ENCODE results near the gene G6PC1.
"Not testable (repeated sequence)": the region's sequence is repeated elsewhere in the genome, so short reads cannot be mapped to it uniquely, and the experiment has no call there.

G6PC1 gene

DNA sequence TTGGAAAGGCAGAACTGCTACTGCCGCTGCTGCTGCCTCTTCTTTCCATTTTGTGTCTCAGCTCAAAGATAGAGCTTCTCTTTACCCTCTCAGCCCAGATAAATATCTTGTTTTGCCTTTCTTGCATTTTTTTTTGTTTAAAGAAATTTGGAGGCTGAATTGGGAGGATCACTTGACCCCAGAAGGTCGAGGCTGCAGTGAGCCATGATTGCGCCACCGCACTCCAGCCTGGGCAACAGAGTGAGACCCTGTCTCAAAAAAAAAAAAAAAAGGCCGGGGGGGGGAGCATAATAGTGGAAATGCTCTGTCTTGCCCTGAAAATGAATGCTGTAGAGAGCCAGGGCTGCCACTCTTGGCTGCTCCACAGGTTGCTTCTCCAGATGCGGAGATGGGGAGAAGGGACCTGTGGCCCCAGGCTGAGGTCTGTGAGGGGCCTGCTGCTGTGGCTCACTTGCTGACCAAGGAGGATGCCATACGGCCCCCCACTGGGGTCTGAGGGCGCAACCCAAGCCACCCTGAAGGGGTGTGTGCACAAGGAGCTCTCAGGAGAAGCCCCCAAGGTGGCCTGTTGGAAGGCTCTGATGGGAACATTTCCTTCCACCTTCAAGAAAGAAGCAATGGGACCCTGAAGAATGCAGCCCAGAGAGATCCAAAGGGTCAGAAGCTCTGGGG, 21.5 kb upstream of the G6PC1 start:
- TF ChIP-seq SUZ12 (IDR thresholded peaks at IDR 0.05) (no peak), ELF4 (IDR thresholded peaks at IDR 0.05) (no peak), FOXA1 (IDR thresholded peaks at IDR 0.05) (no peak), SP1 (IDR thresholded peaks at IDR 0.05) (no peak), LEF1 (IDR thresholded peaks at IDR 0.05; ENCODE audit: borderline replicate concordance) (no peak), BHLHE40 (IDR thresholded peaks at IDR 0.05; ENCODE audit: borderline replicate concordance) (no peak), ARNT (IDR thresholded peaks at IDR 0.05) (no peak), HDGF (IDR thresholded peaks at IDR 0.05; ENCODE audit: borderline replicate concordance) (no peak), NFRKB (IDR thresholded peaks at IDR 0.05) (no peak), CTBP1 (IDR thresholded peaks at IDR 0.05; ENCODE audit: borderline replicate concordance) (no peak), ZNF384 (IDR thresholded peaks at IDR 0.05) (no peak), TARDBP (IDR thresholded peaks at IDR 0.05) (no peak), L3MBTL2 (conservative IDR thresholded peaks at IDR 0.05) (no peak), FOXM1 (IDR thresholded peaks at IDR 0.05; ENCODE audit: borderline replicate concordance) (no peak), FOXK2 (IDR thresholded peaks at IDR 0.05) (no peak)
- TF ChIP-seq, protein P1, sequence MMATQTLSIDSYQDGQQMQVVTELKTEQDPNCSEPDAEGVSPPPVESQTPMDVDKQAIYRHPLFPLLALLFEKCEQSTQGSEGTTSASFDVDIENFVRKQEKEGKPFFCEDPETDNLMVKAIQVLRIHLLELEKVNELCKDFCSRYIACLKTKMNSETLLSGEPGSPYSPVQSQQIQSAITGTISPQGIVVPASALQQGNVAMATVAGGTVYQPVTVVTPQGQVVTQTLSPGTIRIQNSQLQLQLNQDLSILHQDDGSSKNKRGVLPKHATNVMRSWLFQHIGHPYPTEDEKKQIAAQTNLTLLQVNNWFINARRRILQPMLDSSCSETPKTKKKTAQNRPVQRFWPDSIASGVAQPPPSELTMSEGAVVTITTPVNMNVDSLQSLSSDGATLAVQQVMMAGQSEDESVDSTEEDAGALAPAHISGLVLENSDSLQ (IDR thresholded peaks at IDR 0.05): no peak
- POLR2A ChIA-PET: no interaction called here
- no peak for DNase-seq (ENCODE audit: extremely low spot score)
- CTCF ChIA-PET: no interaction called here

DNA sequence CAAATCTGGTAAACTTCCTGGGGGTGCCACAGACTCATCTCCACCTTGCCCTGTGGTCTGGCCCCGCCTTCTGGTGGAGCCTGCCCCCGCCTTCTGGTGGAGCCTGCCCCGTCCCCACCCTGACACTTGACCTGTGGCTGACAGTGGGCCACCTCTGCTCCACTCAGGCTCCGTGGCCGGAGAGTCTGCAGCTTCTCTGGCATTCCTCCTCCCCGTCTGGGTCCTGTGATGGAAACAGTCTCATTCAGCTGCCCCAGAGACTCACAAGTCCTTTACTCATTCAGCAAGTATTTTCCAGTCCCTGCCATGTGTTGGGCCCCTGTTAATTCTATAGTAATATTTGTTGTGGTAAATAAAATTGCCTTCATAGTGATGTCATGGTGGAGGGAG, 21.0 kb upstream of the G6PC1 start:
- DNase-seq (ENCODE audit: extremely low spot score): no peak
- no peak for TF ChIP-seq NFRKB (IDR thresholded peaks at IDR 0.05)
- TF ChIP-seq, protein P1 (IDR thresholded peaks at IDR 0.05): no peak
- no peak for TF ChIP-seq HDGF (IDR thresholded peaks at IDR 0.05; ENCODE audit: borderline replicate concordance)
- no peak for TF ChIP-seq ARNT (IDR thresholded peaks at IDR 0.05)
- no peak for TF ChIP-seq SP1 (IDR thresholded peaks at IDR 0.05)
- TF ChIP-seq ELF4 (IDR thresholded peaks at IDR 0.05): no peak
- no peak for TF ChIP-seq BHLHE40 (IDR thresholded peaks at IDR 0.05; ENCODE audit: borderline replicate concordance)
- TF ChIP-seq CTBP1 (IDR thresholded peaks at IDR 0.05; ENCODE audit: borderline replicate concordance): no peak
- TF ChIP-seq FOXA1 (IDR thresholded peaks at IDR 0.05): no peak
- TF ChIP-seq FOXK2 (IDR thresholded peaks at IDR 0.05): no peak
- POLR2A ChIA-PET: interaction anchor here (1.3 kb wide), 1 partner anchor 118 kb away, joined by 4 read pairs; the partner anchor contains the start of gene RPL27
- CTCF ChIA-PET: no interaction called here

DNA sequence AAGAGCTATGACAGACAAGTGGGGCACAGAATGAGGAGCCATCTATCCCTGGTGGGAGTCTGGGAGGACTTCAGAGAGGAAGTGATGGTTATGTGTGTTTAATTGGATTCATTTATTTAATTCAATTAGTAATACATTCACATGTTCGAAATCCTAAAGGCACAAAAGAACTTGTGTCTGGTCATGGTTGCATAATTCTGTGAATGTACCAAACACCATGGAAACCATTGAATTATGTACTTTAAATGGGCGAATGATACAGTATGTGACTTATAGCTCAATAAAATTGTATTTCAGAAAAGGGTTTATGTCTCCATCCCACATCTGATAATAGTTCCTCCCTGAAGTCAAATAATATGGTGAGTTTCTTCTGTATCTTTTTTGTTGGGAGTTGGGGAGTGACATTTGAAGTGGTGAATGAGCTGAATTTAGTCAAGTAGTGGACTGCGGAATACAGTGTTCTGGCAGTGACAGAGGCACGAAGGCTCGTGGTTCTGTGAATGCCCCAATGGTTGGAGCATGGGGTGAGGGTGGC, 19.8 kb upstream of the G6PC1 start:
- CTCF ChIA-PET: interaction anchor here (1.0 kb wide), 1 partner anchor 10 kb away, joined by 3 read pairs; no protein-coding TSS in a partner anchor

DNA sequence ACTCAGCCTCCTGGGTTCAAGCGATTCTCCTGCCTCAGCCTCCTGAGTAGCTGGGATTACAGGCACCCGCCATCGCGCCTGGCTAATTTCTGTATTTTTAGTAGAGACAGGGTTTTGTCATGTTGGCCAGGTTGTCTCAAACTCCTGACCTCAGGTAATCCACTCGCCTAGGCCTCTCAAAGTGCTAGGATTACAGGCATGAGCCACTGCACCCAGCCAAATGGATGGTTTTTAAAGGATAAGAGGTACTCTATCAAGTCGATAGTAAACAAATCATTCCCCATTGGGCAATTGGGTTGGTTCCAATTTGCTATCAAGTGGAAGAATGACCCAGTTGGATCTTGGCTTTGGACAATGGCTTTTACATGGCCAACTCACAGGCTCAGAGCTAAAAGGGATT, 18.9 kb upstream of the G6PC1 start:
- ChIA-PET POLR2A (interaction anchor here (0.7 kb wide), 1 partner anchor 23 kb away, joined by 3 read pairs; no protein-coding TSS in a partner anchor), CTCF (interaction anchor here (0.6 kb wide), 1 partner anchor 11 kb away, joined by 5 read pairs; no protein-coding TSS in a partner anchor)
- not testable (repeated sequence) for DNase-seq (ENCODE audit: extremely low spot score)

More for the DNA sequence above, 19.8 kb upstream of the G6PC1 start:
- TF ChIP-seq ARNT (IDR thresholded peaks at IDR 0.05) (no peak), CTBP1 (IDR thresholded peaks at IDR 0.05; ENCODE audit: borderline replicate concordance) (no peak), FOXA1 (IDR thresholded peaks at IDR 0.05) (no peak), ELF4 (IDR thresholded peaks at IDR 0.05) (no peak), TARDBP (IDR thresholded peaks at IDR 0.05) (no peak), FOXK2 (IDR thresholded peaks at IDR 0.05) (no peak), SP1 (IDR thresholded peaks at IDR 0.05) (no peak), SUZ12 (IDR thresholded peaks at IDR 0.05) (no peak), LEF1 (IDR thresholded peaks at IDR 0.05; ENCODE audit: borderline replicate concordance) (no peak), HDGF (IDR thresholded peaks at IDR 0.05; ENCODE audit: borderline replicate concordance) (no peak)
- POLR2A ChIA-PET: interaction anchor here (0.7 to 1.3 kb wide), 2 partner anchors 22 to 117 kb away, joined by 3 to 4 read pairs; partner anchors contain the start of gene RPL27
- DNase-seq (ENCODE audit: extremely low spot score): no peak

DNA sequence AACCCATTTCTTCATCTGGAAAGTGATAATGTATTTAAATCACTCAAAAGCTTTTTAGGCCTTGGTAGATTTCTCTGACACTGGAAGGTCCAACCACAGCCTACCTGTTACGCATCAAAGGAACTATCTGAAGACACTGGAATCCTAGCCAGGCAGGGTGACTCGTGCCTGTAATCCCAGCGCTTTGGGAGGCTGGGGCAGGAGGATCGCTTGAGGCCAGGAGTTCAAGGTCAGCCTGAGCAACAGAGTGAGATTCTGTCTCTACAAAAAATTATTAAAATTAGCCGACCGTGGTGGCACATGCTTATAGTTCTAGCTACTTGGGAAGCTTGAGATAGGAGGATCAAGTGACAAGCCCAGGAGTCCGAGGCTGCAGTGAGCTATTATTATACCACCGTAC, 18.4 kb upstream of the G6PC1 start:
- no peak for DNase-seq (ENCODE audit: extremely low spot score)
- CTCF ChIA-PET: no interaction called here

More for the DNA sequence above, 18.4 kb upstream of the G6PC1 start:
- TF ChIP-seq ARNT (IDR thresholded peaks at IDR 0.05): no peak
- no peak for TF ChIP-seq FOXK2 (IDR thresholded peaks at IDR 0.05)
- TF ChIP-seq, protein P1 (IDR thresholded peaks at IDR 0.05): no peak
- no peak for TF ChIP-seq FOXA1 (IDR thresholded peaks at IDR 0.05)
- TF ChIP-seq ELF4 (IDR thresholded peaks at IDR 0.05): no peak
- no peak for TF ChIP-seq ZNF384 (IDR thresholded peaks at IDR 0.05)
- no peak for TF ChIP-seq TARDBP (IDR thresholded peaks at IDR 0.05)
- no peak for TF ChIP-seq HDGF (IDR thresholded peaks at IDR 0.05; ENCODE audit: borderline replicate concordance)
- no peak for TF ChIP-seq NFRKB (IDR thresholded peaks at IDR 0.05)
- POLR2A ChIA-PET: no interaction called here

Data from HEK293T (cell line).